HepG2 (cell line): ENCODE data around the gene HCRT. TPM values are rescaled to one million over a fixed set of nuclear protein-coding genes. Genes with fewer than 3 reads are reported as not detected.
A peak's percentile ranks its signal among the peaks of the same experiment; 100 is the strongest.

Experiments used
- CBFB ChIP-seq: sonication (generic); formaldehyde crosslinking; IDR thresholded peaks from 2 replicates; pipeline ENCODE4 v1.4.0; 2020; ENCODE audit warnings: missing genetic modification reagents
- CEBPG ChIP-seq: IDR thresholded peaks from 2 replicates; pipeline ENCODE4 v1.6.1; 2016
- GABPA ChIP-seq, 2 experiments: IDR thresholded peaks; 2 replicates each; pipeline ENCODE4 v1.6.1; 2011 to 2016; ENCODE audit warnings: low read depth in 2 of 2, low read length in 1 of 2, missing biosample characterization in 1 of 2, missing genetic modification characterization in 1 of 2
- HOXA9 ChIP-seq: sonication (generic); formaldehyde crosslinking; IDR thresholded peaks from 2 replicates; pipeline ENCODE4 v1.8.1; 2022; ENCODE audit warnings: missing genetic modification reagents, mild to moderate bottlenecking, moderate library complexity, borderline replicate concordance
- MAFF ChIP-seq: IDR thresholded peaks from 2 replicates; pipeline ENCODE4 v1.6.1; 2011; ENCODE audit warnings: low read depth, low read length, improper control_type of control experiment
- MED13 ChIP-seq: sonication (generic); formaldehyde crosslinking; IDR thresholded peaks from 2 replicates; pipeline ENCODE4 v1.5.0; 2020; ENCODE audit warnings: missing genetic modification reagents
- PCBP2 ChIP-seq: fragments of 200-400 bp; formaldehyde crosslinking; optimal IDR thresholded peaks from 2 replicates; pipeline ENCODE3; 2018; ENCODE audit warnings: low read length, low read depth; ENCODE audit not compliant: poor library complexity, severe bottlenecking
- PHF20 ChIP-seq: sonication (generic); formaldehyde crosslinking; IDR thresholded peaks from 2 replicates; pipeline ENCODE4 v1.5.0; 2020; ENCODE audit warnings: mild to moderate bottlenecking, missing genetic modification reagents
- RBM22 ChIP-seq: fragments of 200-400 bp; formaldehyde crosslinking; optimal IDR thresholded peaks from 2 replicates; pipeline ENCODE3; 2017; ENCODE audit warnings: mild to moderate bottlenecking, low read length, moderate library complexity
- RFX5 ChIP-seq: IDR thresholded peaks from 2 replicates; pipeline ENCODE4 v1.6.1; 2011; ENCODE audit warnings: low read depth, low read length, improper control_type of control experiment
- TOE1 ChIP-seq: sonication (generic); formaldehyde crosslinking; IDR thresholded peaks from 2 replicates; pipeline ENCODE4 v1.4.0; 2020; ENCODE audit warnings: mild to moderate bottlenecking, missing genetic modification reagents
- ZBTB14 ChIP-seq: sonication (generic); formaldehyde crosslinking; IDR thresholded peaks from 2 replicates; pipeline ENCODE4 v1.4.0; 2020; ENCODE audit warnings: missing genetic modification reagents
- ZBTB37 ChIP-seq: sonication (generic); formaldehyde crosslinking; IDR thresholded peaks from 2 replicates; pipeline ENCODE4 v1.4.0; 2020; ENCODE audit warnings: mild to moderate bottlenecking, missing genetic modification reagents
- ZNF160 ChIP-seq: sonication (generic); formaldehyde crosslinking; IDR thresholded peaks from 2 replicates; pipeline ENCODE4 v1.8.0; 2022; ENCODE audit warnings: mild to moderate bottlenecking, inconsistent platforms, missing genetic modification reagents
- ZNF280B ChIP-seq: sonication (generic); formaldehyde crosslinking; IDR thresholded peaks from 2 replicates; pipeline ENCODE4 v1.5.0; 2020; ENCODE audit warnings: missing genetic modification reagents, mild to moderate bottlenecking, borderline replicate concordance
- ZNF3 ChIP-seq: IDR thresholded peaks from 2 replicates; pipeline ENCODE4 v1.7.0; 2017; ENCODE audit warnings: inconsistent platforms
- ZNF484 ChIP-seq: sonication (generic); formaldehyde crosslinking; IDR thresholded peaks from 2 replicates; pipeline ENCODE4 v1.5.1; 2020; ENCODE audit warnings: mild to moderate bottlenecking, low read depth, missing genetic modification reagents, borderline replicate concordance
- ZNF740 ChIP-seq: sonication (generic); formaldehyde crosslinking; IDR thresholded peaks from 2 replicates; pipeline ENCODE4 v1.4.0; 2020; ENCODE audit warnings: missing genetic modification reagents
- ZNF768 ChIP-seq: sonication (generic); formaldehyde crosslinking; IDR thresholded peaks from 2 replicates; pipeline ENCODE4 v1.4.0; 2020; ENCODE audit warnings: missing genetic modification reagents
- polyA plus RNA-seq, 8 experiments: library from polyadenylated mRNA; depleted of rRNA in 3 of 8; stranded (reverse) in 7 of 8; unstranded in 1 of 8; fragments of >200 nt; fragmentation: Illumina TruSeq in 4 of 8; extraction: Trizol in 4 of 8; gene quantifications; 2 replicates each; pipeline versions ENCODE4 v1.2.1 to v1.2.3, GENCODE V29; 2011 to 2016; ENCODE audit warnings: low read depth in 4 of 8, missing spikeins in 1 of 8, mixed read lengths in 1 of 8; ENCODE audit not compliant: insufficient read depth in 1 of 8
- total RNA-seq, 5 experiments: library from RNA; depleted of rRNA; stranded (reverse); fragments of >200 nt; fragmentation: Illumina TruSeq; extraction: Trizol; gene quantifications; 2 replicates each; pipeline ENCODE4 v1.2.3, GENCODE V29; 2016; ENCODE audit warnings: low read depth in 1 of 5
- TF ChIP-seq, protein P1 (sequence below): sonication (generic); formaldehyde crosslinking; IDR thresholded peaks from 2 replicates; pipeline ENCODE4 v1.8.1; 2023; ENCODE audit warnings: mild to moderate bottlenecking, missing genetic modification reagents
- TF ChIP-seq, protein P2 (sequence below): sonication (generic); formaldehyde crosslinking; IDR thresholded peaks from 2 replicates; pipeline ENCODE4 v1.4.0; 2020; ENCODE audit warnings: mild to moderate bottlenecking, missing genetic modification reagents
- TF ChIP-seq, protein P3 (sequence below): sonication (generic); formaldehyde crosslinking; IDR thresholded peaks from 2 replicates; pipeline ENCODE4 v1.9.0; 2021; ENCODE audit warnings: missing genetic modification reagents, mild to moderate bottlenecking, borderline replicate concordance

Gene HCRT
- total and polyA plus RNA-seq, 2 of the 13 experiments (the other 11 are each of a cell fraction or from before 2014, with no cell fraction given) = not detected

DNA sequence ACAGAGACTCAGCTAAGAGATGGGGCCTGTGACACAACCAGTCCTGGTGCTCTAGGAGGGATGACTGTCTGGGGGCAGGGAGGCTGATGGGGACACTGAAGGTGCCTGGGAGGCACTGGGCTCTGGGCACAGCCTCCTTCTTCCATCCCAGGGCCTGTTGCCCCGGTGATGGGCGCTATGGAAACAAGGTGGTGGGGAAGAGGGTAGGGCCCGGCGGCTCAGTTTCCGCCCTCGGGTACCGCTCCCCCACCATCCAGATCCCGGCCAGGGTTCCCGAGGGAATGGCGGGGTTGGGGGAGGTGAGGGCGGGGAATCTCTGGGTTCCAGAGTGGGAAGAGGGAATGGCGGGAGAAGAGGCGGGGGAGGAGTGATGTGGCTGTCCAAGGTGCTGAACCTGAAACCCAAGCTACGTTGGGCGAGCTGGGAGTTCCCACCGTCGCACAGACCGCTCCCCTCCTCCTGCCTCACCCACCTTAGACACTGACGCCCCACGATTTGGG lies 5.3 kb downstream of the HCRT start (continued):
- TF ChIP-seq ZBTB14 = peak; percentile 63
- TF ChIP-seq, protein P1, sequence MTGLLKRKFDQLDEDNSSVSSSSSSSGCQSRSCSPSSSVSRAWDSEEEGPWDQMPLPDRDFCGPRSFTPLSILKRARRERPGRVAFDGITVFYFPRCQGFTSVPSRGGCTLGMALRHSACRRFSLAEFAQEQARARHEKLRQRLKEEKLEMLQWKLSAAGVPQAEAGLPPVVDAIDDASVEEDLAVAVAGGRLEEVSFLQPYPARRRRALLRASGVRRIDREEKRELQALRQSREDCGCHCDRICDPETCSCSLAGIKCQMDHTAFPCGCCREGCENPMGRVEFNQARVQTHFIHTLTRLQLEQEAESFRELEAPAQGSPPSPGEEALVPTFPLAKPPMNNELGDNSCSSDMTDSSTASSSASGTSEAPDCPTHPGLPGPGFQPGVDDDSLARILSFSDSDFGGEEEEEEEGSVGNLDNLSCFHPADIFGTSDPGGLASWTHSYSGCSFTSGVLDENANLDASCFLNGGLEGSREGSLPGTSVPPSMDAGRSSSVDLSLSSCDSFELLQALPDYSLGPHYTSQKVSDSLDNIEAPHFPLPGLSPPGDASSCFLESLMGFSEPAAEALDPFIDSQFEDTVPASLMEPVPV (CRISPR knock-in tag) = no peak
- no peak for TF ChIP-seq RFX5
- peak; percentile 59; the same call in 1 of the 2 replicates for TF ChIP-seq ZNF3
- TF ChIP-seq ZNF740 (CRISPR knock-in tag) = peak; percentile 87
- TF ChIP-seq TOE1 (CRISPR knock-in tag) = peak; percentile 72; the same call in 1 of the 2 replicates
- no peak for TF ChIP-seq ZBTB37 (CRISPR knock-in tag)
- TF ChIP-seq ZNF160 = peak; percentile 93
- no peak for TF ChIP-seq GABPA (IDR thresholded peaks at IDR 0.05; ENCODE audit: low read depth, low read length)
- TF ChIP-seq GABPA (CRISPR knock-in tag; IDR thresholded peaks at IDR 0.05; ENCODE audit: low read depth) = no peak
- TF ChIP-seq, protein P2, sequence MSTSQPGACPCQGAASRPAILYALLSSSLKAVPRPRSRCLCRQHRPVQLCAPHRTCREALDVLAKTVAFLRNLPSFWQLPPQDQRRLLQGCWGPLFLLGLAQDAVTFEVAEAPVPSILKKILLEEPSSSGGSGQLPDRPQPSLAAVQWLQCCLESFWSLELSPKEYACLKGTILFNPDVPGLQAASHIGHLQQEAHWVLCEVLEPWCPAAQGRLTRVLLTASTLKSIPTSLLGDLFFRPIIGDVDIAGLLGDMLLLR (CRISPR knock-in tag) = peak; percentile 69
- no peak for TF ChIP-seq PCBP2
- TF ChIP-seq PHF20 = 0 out of 2 replicates have a peak, but pooled peaks have one; percentile 51
- no peak for TF ChIP-seq MAFF
- TF ChIP-seq CBFB (CRISPR knock-in tag) = no peak
- TF ChIP-seq ZNF768 (CRISPR knock-in tag) = no peak; the same call in 1 of the 2 replicates
- no peak; the same call in 1 of the 2 replicates for TF ChIP-seq HOXA9 (CRISPR knock-in tag)
- no peak; the same call in 1 of the 2 replicates for TF ChIP-seq ZNF484 (CRISPR knock-in tag)
- TF ChIP-seq MED13 (CRISPR knock-in tag) = peak; percentile 93
- TF ChIP-seq, protein P3, sequence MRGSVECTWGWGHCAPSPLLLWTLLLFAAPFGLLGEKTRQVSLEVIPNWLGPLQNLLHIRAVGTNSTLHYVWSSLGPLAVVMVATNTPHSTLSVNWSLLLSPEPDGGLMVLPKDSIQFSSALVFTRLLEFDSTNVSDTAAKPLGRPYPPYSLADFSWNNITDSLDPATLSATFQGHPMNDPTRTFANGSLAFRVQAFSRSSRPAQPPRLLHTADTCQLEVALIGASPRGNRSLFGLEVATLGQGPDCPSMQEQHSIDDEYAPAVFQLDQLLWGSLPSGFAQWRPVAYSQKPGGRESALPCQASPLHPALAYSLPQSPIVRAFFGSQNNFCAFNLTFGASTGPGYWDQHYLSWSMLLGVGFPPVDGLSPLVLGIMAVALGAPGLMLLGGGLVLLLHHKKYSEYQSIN (CRISPR knock-in tag) = no peak
- no peak for TF ChIP-seq RBM22
- TF ChIP-seq CEBPG = 0 out of 2 replicates have a peak, but pooled peaks have one; percentile 11
- TF ChIP-seq ZNF280B (CRISPR knock-in tag) = no peak; the same call in 1 of the 2 replicates
